ENCODE data around the gene CD3D.

The CD3D gene

DNA sequence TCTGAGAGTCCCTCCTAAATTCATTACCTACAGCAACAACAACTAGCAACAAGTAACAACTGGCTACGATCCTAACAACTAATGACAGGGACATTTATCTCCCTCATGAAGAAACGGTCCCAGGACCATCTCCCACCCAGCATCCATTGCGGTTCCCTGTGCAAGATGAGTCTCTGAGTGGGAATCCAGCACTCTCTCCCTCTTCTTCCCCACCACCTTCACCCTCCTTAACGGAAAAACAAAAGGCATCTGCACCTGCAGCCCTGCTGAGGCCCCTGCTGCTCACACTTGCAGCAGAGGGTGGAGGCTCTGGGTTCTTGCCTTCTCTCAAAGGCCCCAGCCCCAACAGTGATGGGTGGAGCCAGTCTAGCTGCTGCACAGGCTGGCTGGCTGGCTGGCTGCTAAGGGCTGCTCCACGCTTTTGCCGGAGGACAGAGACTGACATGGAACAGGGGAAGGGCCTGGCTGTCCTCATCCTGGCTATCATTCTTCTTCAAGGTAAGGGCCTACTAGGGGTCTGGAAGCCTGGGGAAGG, 1.5 kb upstream of the CD3D start, which contains the start of gene CD3G:
CD3G (plus strand) TSS at position 364 of the 535 bp plus-strand sequence; CDS start at position 444, 80 bp downstream.
- H3K9me3 ChIP-seq, result no peaks in the 10 kb centered on the region
- no peaks in the 10 kb centered on the region for H3K4me1 ChIP-seq (ENCODE audit: control insufficient read depth in 1 of 2, insufficient read depth in 1 of 2, low read depth in 1 of 2, low read length in 1 of 2)
- H3K27me3 ChIP-seq, result peaks cover 12% of the 10 kb centered on the region
- no peak within 1 kb of the TSS for H3K27ac ChIP-seq
- no peak within 1 kb of the TSS for H3K4me3 ChIP-seq (ENCODE audit: low read depth in 1 of 2, low read length in 1 of 2)
- TF ChIP-seq CTCF (IDR thresholded peaks at IDR 0.05), result no peak
- no peaks in the 10 kb centered on the region for H3K36me3 ChIP-seq

DNA sequence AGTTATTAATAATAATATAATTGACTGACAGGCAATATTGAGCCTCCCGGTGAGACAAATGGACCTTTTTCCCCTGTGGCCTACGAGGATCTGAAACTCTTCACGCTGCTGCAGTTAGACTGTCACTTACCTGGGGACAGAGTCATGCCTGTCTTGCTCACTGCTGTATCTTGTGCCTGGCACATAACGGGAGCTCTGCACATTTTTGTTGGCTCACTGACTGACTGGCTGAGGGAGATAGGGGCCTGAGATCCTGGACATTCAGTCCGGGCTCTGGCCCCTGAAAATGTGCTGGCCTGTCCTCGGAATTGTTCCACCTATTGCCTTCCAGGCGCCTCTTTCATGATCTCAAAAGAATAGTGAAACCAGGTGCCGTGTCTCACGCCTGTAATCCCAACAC, 743 bp upstream of the CD3D start:
- Histone ChIP-seq H3K4me3 (ENCODE audit: low read depth in 1 of 2, low read length in 1 of 2) (no peak overlapping the region), H3K4me1 (ENCODE audit: control insufficient read depth in 1 of 2, insufficient read depth in 1 of 2, low read depth in 1 of 2, low read length in 1 of 2) (no peaks in the 10 kb centered on the region), H3K36me3 (no peaks in the 10 kb centered on the region), H3K27ac (no peak overlapping the region), H3K9me3 (no peaks in the 10 kb centered on the region), H3K27me3 (peaks cover 4% of the 10 kb centered on the region)
- no peak for TF ChIP-seq CTCF (IDR thresholded peaks at IDR 0.05)

GRCh38 chr11:118341815-118342489, 553 bp downstream of the CD3D start:
- TF ChIP-seq CTCF (IDR thresholded peaks at IDR 0.05), result no peak
- no peaks in the 10 kb centered on the region for H3K36me3 ChIP-seq
- H3K27ac ChIP-seq, result no peak overlapping the region
- H3K27me3 ChIP-seq, result peaks cover 4% of the 10 kb centered on the region
- H3K9me3 ChIP-seq, result no peaks in the 10 kb centered on the region
- no peaks in the 10 kb centered on the region for H3K4me1 ChIP-seq (ENCODE audit: control insufficient read depth in 1 of 2, insufficient read depth in 1 of 2, low read depth in 1 of 2, low read length in 1 of 2)
- no peak overlapping the region for H3K4me3 ChIP-seq (ENCODE audit: low read depth in 1 of 2, low read length in 1 of 2)

DNA sequence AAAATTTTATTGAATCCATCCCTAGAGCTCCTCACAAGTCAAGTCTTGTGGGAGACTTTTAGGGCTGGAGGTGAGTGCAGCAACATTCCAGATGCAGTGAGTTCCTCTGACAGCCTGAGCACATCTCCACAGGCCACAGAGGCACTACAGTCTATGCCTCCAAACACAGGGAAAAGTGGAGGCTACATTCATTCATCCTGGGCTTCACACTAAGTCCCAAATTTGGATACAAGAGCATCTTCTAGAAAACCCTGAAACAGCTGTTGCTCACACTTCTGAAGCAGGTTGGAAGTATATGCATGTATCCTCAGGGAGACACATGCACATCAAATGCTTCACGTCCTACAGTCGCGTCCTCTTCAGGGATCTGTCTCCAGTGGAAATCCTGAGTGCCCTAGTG, 1.2 kb downstream of the CD3D start:
- Histone ChIP-seq H3K4me1 (ENCODE audit: control insufficient read depth in 1 of 2, insufficient read depth in 1 of 2, low read depth in 1 of 2, low read length in 1 of 2) (no peaks in the 10 kb centered on the region), H3K4me3 (ENCODE audit: low read depth in 1 of 2, low read length in 1 of 2) (no peak overlapping the region), H3K27ac (no peak overlapping the region), H3K27me3 (peaks cover 4% of the 10 kb centered on the region), H3K36me3 (no peaks in the 10 kb centered on the region), H3K9me3 (no peaks in the 10 kb centered on the region)
- no peak for TF ChIP-seq CTCF (IDR thresholded peaks at IDR 0.05)

DNA sequence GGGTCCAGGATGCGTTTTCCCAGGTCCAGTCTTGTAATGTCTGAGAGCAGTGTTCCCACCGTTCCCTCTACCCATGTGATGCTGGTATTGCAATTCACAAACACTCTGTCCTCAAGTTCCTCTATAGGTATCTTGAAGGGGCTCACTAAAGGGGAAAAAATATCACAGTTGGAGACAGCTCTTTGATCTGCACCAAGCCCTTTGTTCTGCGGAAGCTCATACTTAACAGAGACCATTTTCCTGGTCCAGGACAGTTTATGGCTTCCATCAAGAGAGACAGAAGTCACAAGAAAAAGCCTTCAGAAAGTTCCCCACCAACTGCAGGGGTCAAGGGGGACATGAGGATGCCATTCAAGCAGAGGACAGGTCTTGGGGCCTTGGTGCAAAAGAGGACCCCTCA, 2.1 kb downstream of the CD3D start:
- Histone ChIP-seq H3K4me1 (ENCODE audit: control insufficient read depth in 1 of 2, insufficient read depth in 1 of 2, low read depth in 1 of 2, low read length in 1 of 2) (no peaks in the 10 kb centered on the region), H3K4me3 (ENCODE audit: low read depth in 1 of 2, low read length in 1 of 2) (no peak overlapping the region), H3K9me3 (no peaks in the 10 kb centered on the region), H3K27ac (no peak overlapping the region), H3K27me3 (no peaks in the 10 kb centered on the region), H3K36me3 (no peaks in the 10 kb centered on the region)
- no peak for TF ChIP-seq CTCF (IDR thresholded peaks at IDR 0.05)

Data from neutrophil (primary cell).